Suprapubic skin (tissue), 4 donors: ENCODE results near the gene ALG6. TPM values are rescaled to one million over a fixed set of nuclear protein-coding genes. Genes with fewer than 3 reads are reported as not detected.

Experiments
- DNase-seq, 2 donors: peaks; one replicate each; pipeline ENCODE4 v3.0.0-alpha.2; 2019; ENCODE audit warnings: low spot score in 2 of 2
- H3K27ac ChIP-seq: fragments of 200-600 bp; sonication (generic); one replicate; pipeline ENCODE4 v1.5.1; 2019
- H3K27me3 ChIP-seq: fragments of 200-600 bp; sonication (generic); one replicate; pipeline ENCODE4 v1.5.1; 2019
- H3K36me3 ChIP-seq: fragments of 200-600 bp; sonication (generic); one replicate; pipeline ENCODE4 v1.5.1; 2019
- H3K4me1 ChIP-seq: fragments of 200-600 bp; sonication (generic); one replicate; pipeline ENCODE4 v1.5.1; 2019
- H3K4me3 ChIP-seq: fragments of 200-600 bp; sonication (generic); one replicate; pipeline ENCODE4 v1.5.1; 2019; ENCODE audit warnings: mild to moderate bottlenecking
- H3K9me3 ChIP-seq: fragments of 200-600 bp; sonication (generic); one replicate; pipeline ENCODE4 v1.5.1; 2019
- EP300 ChIP-seq: sonication (generic); formaldehyde crosslinking; IDR thresholded peaks from one replicate; pipeline ENCODE4 v1.6.1; 2017; ENCODE audit warnings: antibody characterized with exemption
- POLR2A ChIP-seq, 2 donors: fragments of 450-650 bp; IDR thresholded peaks; one replicate each; pipeline ENCODE4 v1.6.1; 2017; ENCODE audit warnings: antibody characterized with exemption in 2 of 2, mild to moderate bottlenecking in 2 of 2, moderate library complexity in 2 of 2
- POLR2AphosphoS5 ChIP-seq, 3 donors: sonication (generic); formaldehyde crosslinking; IDR thresholded peaks; one replicate each; pipeline ENCODE4 v1.6.1; 2017; ENCODE audit warnings: antibody characterized with exemption in 3 of 3
- WGBS: methylation state at CpG from one replicate; pipeline ENCODE4 v1.1.5; 2018; 5-methylcytosine and 5-hydroxymethylcytosine counted together
- total RNA-seq, 4 donors: library from RNA; depleted of rRNA; stranded (reverse); fragments of >200 nt; gene quantifications; one replicate each; pipeline ENCODE4 v1.1.0, GENCODE V29; 2016
- TF ChIP-seq, protein P1 (sequence below), 2 donors: fragments of 200-600 bp in 1 of 2; fragments of 450-650 bp in 1 of 2; sonication (generic) in 1 of 2; IDR thresholded peaks; one replicate each; pipeline ENCODE4 v1.5.1; 2016 to 2019; ENCODE audit warnings: antibody characterized with exemption in 2 of 2, mild to moderate bottlenecking in 1 of 2, moderate library complexity in 1 of 2

Gene ALG6
- total RNA-seq, 4 donors from 2014 or later, result 10.0 to 45.0 (median 17.6) TPM

GRCh38 chr1:63486629-63487028 lies 119.2 kb downstream of the ALG6 start:
- peaks cover 4% of the 10 kb centered on the region for H3K36me3 ChIP-seq
- H3K27me3 ChIP-seq, result no peaks in the 10 kb centered on the region
- WGBS, result 83% methylated on average over 1 of the region's 1 CpG
- H3K9me3 ChIP-seq, result no peaks in the 10 kb centered on the region
- no peak for DNase-seq
- no peak overlapping the region for H3K27ac ChIP-seq
- no peaks in the 10 kb centered on the region for H3K4me1 ChIP-seq
- TF ChIP-seq EP300 (no peak), POLR2AphosphoS5 (IDR thresholded peaks at IDR 0.05) (no peak), POLR2A (IDR thresholded peaks at IDR 0.05) (no peak)
- TF ChIP-seq, protein P1, sequence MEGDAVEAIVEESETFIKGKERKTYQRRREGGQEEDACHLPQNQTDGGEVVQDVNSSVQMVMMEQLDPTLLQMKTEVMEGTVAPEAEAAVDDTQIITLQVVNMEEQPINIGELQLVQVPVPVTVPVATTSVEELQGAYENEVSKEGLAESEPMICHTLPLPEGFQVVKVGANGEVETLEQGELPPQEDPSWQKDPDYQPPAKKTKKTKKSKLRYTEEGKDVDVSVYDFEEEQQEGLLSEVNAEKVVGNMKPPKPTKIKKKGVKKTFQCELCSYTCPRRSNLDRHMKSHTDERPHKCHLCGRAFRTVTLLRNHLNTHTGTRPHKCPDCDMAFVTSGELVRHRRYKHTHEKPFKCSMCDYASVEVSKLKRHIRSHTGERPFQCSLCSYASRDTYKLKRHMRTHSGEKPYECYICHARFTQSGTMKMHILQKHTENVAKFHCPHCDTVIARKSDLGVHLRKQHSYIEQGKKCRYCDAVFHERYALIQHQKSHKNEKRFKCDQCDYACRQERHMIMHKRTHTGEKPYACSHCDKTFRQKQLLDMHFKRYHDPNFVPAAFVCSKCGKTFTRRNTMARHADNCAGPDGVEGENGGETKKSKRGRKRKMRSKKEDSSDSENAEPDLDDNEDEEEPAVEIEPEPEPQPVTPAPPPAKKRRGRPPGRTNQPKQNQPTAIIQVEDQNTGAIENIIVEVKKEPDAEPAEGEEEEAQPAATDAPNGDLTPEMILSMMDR (IDR thresholded peaks at IDR 0.05), result no peak
- H3K4me3 ChIP-seq, result no peak overlapping the region

DNA sequence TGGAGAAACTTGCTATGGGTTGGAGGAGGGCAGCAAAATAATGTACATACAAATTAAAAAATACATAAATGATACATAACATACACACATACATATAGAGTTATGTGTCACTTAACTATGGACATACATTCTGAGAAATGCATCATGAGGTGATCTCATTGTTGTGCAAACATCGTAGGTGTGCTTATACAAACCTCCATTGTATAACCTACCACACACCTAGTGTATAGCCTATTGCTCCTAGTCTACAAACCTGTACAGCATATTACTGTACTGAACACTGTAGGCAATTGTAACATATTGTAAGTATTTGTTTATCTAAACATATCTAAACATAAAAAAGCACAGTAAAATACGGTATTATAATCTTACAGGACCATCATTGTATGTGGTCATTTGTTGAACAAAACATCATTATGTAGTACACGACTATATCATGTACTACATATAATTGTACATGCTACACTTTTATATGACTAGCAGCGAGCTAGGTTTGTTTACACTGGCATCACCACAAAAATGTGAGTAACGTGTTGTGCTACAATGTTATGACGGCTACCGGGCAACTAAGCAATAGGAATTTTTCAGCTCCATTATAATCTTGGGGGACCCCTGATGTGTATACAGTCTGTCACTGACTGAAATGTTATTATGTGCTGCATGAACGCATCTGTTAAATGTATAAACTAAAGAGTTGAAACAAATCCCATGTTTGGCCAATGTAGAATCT lies 120.1 kb downstream of the ALG6 start:
- H3K27me3 ChIP-seq, result no peaks in the 10 kb centered on the region
- DNase-seq, result no peak
- H3K36me3 ChIP-seq, result peaks cover 4% of the 10 kb centered on the region
- no peak overlapping the region for H3K27ac ChIP-seq
- H3K4me1 ChIP-seq, result no peaks in the 10 kb centered on the region
- TF ChIP-seq EP300, result peak; percentile 35
- TF ChIP-seq, protein P1 (IDR thresholded peaks at IDR 0.05), result no peak
- H3K4me3 ChIP-seq, result no peak overlapping the region
- no peaks in the 10 kb centered on the region for H3K9me3 ChIP-seq
- 88% methylated on average over 8 of the region's 8 CpGs for WGBS

Other genes with a start within 250 kb of the ALG6 start
- 1 to 10 TPM in 2 of 4 donors, under 1 TPM in 1, not detected in 1; 0.26 to 2.8 (median 1.5) TPM for gene FOXD3, start 45.1 kb upstream of the ALG6 start, total RNA-seq
- gene ITGB3BP, start 155.6 kb downstream of the ALG6 start, total RNA-seq, result 10 to 100 TPM; 10.3 to 22.2 (median 16.1) TPM
- 10 to 100 TPM in 1 of 4 donors, 1 to 10 TPM in 3; 2.8 to 14.1 (median 8.0) TPM for gene EFCAB7, start 155.9 kb downstream of the ALG6 start, total RNA-seq
- 10 to 100 TPM; 38.9 to 52.8 (median 45.4) TPM for gene PGM1, start 225.8 kb downstream of the ALG6 start, total RNA-seq